DMS79 treated with DMSO at 0.1 percent for 48 hours (cell line): Measurements from ENCODE around the gene DCAF12.
A peak's percentile ranks its signal among the peaks of the same experiment; 100 is the strongest.
"Not testable (repeated sequence)": the region's sequence is repeated elsewhere in the genome, so short reads cannot be mapped to it uniquely, and the experiment has no call there.

Experiments used
- DNase-seq: peaks from one replicate; lab custom pipeline; 2025; lab: John Stamatoyannopoulos, UW

The DCAF12 gene

GRCh38 chr9:34069831-34070230 is 56.7 kb downstream of the DCAF12 start:
- no peak for DNase-seq

GRCh38 chr9:34065541-34065940 is 61.0 kb downstream of the DCAF12 start:
- DNase-seq, result no peak

- no peak for DNase-seq
Observed at GRCh38 chr9:34059954-34060353, 66.5 kb downstream of the DCAF12 start.

DNA sequence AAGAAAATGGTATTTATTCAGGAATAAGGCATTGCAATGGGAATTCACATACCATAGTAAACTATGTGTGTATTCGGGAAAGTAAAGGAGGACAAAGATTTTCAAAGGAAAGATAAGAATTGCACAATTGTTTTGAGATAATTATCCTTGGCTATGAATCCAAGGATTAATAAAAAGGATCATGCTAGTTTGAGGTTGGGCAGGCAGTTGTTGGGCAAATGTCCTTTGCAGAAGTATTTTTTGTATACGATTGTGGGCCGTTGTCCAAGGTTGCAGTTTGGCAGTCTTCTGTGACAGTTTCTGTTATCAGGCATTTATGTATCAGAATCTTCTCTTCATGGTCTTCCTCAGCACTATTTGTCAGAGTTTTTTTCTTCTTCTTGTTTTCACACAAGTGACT is 67.2 kb downstream of the DCAF12 start:
- no peak for DNase-seq

GRCh38 chr9:34049630-34050384 is 76.7 kb downstream of the DCAF12 start:
- DNase-seq, result peak; percentile 94

GRCh38 chr9:34048727-34049629 is 77.5 kb downstream of the DCAF12 start, which contains the start of gene UBAP2:
Gene UBAP2, minus strand, starts transcription at chr9:34048887. Its CDS starts 31,739 bp downstream, at chr9:34017148.
- peak; percentile 99 for DNase-seq

DNA sequence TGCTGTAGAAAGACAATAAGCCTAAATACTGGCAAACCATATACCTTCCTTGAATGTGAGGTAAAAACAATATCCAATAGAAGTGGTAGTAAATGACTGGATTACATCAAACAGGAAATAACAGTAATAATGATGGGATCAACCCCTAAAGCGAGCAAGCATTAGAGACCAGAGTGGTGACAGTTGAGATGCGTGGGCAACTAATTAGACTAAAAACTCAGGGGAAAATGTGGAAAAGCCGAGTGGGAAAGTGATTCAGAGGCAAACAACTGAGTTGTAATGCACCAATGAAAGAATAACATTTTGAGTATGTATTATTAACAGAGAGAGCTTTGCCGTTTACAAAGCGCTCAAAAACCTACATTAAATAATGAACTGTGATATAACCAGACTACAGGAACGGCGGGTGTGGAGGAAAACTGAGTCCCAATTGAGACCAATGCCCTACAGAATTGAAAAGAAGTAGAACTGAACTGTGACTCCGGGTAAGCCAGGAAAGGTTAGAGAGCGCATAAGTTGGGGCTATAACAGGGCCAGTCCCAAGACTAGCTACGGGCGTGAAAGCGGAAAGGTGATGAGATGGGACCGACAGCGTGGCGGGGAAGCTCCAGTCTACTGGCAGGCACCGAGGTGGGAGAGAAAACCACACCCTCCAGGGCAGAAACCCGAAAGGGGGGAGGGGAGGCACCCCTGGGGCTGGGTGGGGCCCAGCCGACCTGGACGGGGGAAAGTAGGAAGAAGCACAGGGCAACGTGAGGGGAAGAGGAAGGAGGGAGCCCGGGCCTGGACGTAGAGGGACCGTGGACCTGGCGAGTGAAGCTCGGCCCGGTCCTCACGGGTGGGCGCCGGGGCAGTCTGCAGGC is 78.4 kb downstream of the DCAF12 start:
- DNase-seq, result no peak

DNA sequence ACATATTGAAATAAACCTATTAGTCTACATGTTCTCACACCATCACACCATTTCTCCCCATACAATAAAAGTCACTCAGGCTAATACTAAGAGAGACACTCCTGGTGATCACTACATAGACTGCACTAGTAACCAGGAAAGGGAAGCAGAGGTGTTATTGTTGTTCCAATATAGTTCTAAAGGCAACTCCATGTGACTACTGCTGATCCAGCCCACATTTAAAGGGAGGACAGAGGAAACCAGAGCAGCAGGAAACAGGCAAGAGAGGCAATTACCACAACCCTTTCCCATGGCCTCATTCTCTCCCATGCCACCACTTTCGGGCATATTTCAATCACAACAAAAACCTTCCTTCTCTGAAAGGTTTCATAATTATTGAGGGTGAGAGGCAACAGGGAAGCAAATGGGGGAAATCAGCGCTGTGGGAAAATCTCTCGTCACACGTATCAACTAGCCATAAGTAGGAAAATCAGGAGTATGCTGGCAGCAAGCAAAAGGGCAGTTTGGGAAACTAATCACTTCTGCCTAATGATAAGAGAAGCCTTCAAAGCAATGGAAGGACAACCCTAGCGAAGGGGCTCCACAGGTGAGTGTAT is 79.6 kb downstream of the DCAF12 start:
- DNase-seq, result no peak

DNA sequence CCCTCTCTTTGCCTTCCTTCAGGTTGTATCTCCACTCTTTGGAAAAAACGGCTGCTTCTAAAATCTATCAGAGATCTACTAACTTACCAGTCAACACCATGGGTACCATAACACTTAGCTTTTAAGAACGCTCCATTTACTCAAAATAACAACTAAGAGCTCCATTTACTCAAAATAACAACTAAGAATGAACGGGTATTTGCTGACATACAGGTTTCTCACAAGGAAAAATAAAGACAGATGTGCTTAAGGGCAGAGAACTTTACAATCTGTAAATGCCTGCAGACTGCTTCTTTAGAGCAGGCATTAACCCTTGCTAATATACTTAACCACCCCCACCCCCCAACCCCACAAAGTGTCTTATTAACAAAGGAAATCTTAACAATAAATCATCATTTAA is 80.6 kb downstream of the DCAF12 start:
- no peak for DNase-seq

- not testable (repeated sequence) for DNase-seq
Observed at GRCh38 chr9:34042074-34042473, 84.4 kb downstream of the DCAF12 start.

GRCh38 chr9:34038851-34039250 is 87.6 kb downstream of the DCAF12 start:
- not testable (repeated sequence) for DNase-seq

DNA sequence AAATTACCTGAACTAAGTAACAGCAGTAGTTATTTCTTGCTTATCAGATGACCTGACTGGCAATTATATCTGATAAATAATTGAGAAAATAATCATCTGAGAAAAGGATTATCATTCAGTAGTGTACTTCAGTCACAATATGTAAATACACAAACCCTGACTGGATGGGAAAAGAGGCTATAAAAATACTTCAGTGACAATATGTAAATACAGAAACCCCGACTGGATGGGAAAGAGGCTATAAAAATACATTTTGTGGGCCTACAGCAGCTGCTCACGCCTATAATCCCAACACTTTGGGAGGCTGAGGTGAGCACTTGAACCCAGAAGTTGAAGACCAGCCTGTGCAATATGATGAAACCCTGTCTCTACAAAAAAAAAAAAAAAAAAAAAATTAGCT is 88.9 kb downstream of the DCAF12 start:
- no peak for DNase-seq

DNA sequence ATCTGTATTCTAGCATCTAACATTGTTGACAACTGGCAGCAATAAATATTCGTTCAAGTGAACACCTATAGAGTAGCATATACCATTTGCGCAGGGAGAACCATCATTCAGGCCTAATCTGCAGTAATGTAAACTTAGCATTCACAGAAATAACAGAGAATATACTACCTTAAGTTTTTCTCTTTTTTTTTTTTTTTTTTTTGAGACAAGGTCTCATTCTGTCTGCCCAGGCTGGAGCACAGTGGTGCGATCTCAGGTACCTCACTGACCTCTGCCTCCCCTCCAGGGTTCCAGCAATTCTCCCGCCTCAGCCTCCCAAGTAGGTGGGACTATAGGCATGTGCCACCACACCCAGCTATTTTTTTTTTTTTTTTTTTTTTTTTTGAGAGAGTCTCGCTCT is 89.9 kb downstream of the DCAF12 start:
- no peak for DNase-seq
